Activated B cell treated with CpG ODN at 0.5 μM for 24 hours (primary cell): ENCODE data around the gene CBFA2T2. TPM values are rescaled to one million over a fixed set of nuclear protein-coding genes. Genes with fewer than 3 reads are reported as not detected.

ENCODE experiments used
- ATAC-seq: fragments of 200-7000 bp; cut with Tn5 transposase; one replicate; pipeline ENCODE4 v1.10.0; 2021; ENCODE audit warnings: low read depth, mild to moderate bottlenecking, moderate library complexity
- CTCF ChIA-PET: fragments of 350-600 bp; sonication (Branson Sonifier 250); formaldehyde crosslinking; loops from one replicate; lab custom pipeline; 2021; ENCODE audit warnings: antibody characterized with exemption; lab: Charles Lee
- POLR2A ChIA-PET: fragments of 350-600 bp; sonication (Branson Sonifier 250); formaldehyde crosslinking; loops from one replicate; lab custom pipeline; 2021; ENCODE audit warnings: antibody characterized with exemption; lab: Charles Lee
- DNase-seq: peaks from one replicate; pipeline ENCODE4 v3.0.0; 2022
- H3K27ac Mint-ChIP-seq: one replicate; pipeline ENCODE4 v1.8.0; 2020; ENCODE audit warnings: mixed read lengths
- H3K27me3 Mint-ChIP-seq: one replicate; pipeline ENCODE4 v1.8.0; 2021; ENCODE audit warnings: mixed read lengths
- H3K36me3 Mint-ChIP-seq: one replicate; pipeline ENCODE4 v1.8.0; 2021; ENCODE audit warnings: low read depth, mixed read lengths
- H3K4me1 Mint-ChIP-seq: one replicate; pipeline ENCODE4 v1.8.0; 2021; ENCODE audit warnings: mixed read lengths
- H3K4me3 Mint-ChIP-seq: one replicate; pipeline ENCODE4 v1.8.0; 2020; ENCODE audit warnings: mild to moderate bottlenecking, mixed read lengths
- H3K9me3 Mint-ChIP-seq: one replicate; pipeline ENCODE4 v1.8.0; 2020; ENCODE audit warnings: mixed read lengths
- intact Hi-C: fragments of 100-400 bp; cut with micrococcal nuclease; formaldehyde crosslinking; loops from one replicate; pipeline ENCODE4 v1.15.1; 2024
- total RNA-seq: library from RNA; stranded (reverse); gene quantifications from 2 replicates; pipeline ENCODE4 v1.2.3, GENCODE V29; 2022
- TF ChIP-seq, protein P1 (sequence below): fragments of 200-600 bp; IDR thresholded peaks from one replicate; pipeline ENCODE4 v1.8.0; 2022; ENCODE audit warnings: antibody characterized with exemption, mild to moderate bottlenecking

Gene CBFA2T2
- total RNA-seq, 1 donor from 2014 or later, result 15.8 TPM

DNA sequence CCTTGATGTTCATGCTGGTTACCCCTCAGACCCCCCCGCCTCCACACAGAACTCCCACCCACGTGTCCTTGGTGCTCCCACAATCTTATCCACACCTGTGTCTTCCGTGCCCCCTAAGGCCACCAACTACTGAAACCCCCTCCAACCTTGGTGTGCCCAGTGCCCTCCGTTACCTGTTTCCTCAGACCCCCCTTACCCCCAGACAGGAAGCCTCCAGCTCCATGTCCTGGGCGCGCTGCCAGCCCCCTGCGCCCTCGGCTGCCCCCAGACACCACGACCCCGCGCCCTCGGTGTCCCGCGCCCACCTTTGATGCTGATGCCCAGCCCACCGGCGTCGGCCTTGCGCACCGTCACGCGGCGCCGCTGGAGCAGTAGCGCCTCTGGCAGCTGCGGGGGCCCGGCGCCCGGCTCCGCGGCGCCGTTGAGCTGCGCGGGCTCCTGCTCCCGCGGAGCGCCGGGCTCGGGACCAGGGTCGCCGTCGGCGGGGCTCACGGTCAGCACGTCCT lies 46.8 kb upstream of the CBFA2T2 start:
- CTCF ChIA-PET, result no interaction called here
- peaks cover 3% of the 10 kb centered on the region for H3K36me3 Mint-ChIP-seq
- intact Hi-C loops, result loop anchor here (1.0 to 10.0 kb wide), 5 partner anchors 42 to 669 kb away; partner anchors contain the start of genes CDK5RAP1, EIF2S2 and RALY
- POLR2A ChIA-PET, result interaction anchor here (0.6 to 3.0 kb wide), 9 partner anchors 11 to 669 kb away, joined by 3 to 37 read pairs (median 5); partner anchors contain the start of genes ACTL10, CBFA2T2, CDK5RAP1 and EIF2S2
- no peak for DNase-seq
- no peaks in the 10 kb centered on the region for H3K9me3 Mint-ChIP-seq
- peaks cover 29% of the 10 kb centered on the region for H3K4me1 Mint-ChIP-seq
- peak overlapping the region; percentile 79 for H3K4me3 Mint-ChIP-seq
- ATAC-seq, result peak; percentile 11
- H3K27ac Mint-ChIP-seq, result no peak overlapping the region
- TF ChIP-seq, protein P1, sequence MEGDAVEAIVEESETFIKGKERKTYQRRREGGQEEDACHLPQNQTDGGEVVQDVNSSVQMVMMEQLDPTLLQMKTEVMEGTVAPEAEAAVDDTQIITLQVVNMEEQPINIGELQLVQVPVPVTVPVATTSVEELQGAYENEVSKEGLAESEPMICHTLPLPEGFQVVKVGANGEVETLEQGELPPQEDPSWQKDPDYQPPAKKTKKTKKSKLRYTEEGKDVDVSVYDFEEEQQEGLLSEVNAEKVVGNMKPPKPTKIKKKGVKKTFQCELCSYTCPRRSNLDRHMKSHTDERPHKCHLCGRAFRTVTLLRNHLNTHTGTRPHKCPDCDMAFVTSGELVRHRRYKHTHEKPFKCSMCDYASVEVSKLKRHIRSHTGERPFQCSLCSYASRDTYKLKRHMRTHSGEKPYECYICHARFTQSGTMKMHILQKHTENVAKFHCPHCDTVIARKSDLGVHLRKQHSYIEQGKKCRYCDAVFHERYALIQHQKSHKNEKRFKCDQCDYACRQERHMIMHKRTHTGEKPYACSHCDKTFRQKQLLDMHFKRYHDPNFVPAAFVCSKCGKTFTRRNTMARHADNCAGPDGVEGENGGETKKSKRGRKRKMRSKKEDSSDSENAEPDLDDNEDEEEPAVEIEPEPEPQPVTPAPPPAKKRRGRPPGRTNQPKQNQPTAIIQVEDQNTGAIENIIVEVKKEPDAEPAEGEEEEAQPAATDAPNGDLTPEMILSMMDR, result no peak
- no peaks in the 10 kb centered on the region for H3K27me3 Mint-ChIP-seq

DNA sequence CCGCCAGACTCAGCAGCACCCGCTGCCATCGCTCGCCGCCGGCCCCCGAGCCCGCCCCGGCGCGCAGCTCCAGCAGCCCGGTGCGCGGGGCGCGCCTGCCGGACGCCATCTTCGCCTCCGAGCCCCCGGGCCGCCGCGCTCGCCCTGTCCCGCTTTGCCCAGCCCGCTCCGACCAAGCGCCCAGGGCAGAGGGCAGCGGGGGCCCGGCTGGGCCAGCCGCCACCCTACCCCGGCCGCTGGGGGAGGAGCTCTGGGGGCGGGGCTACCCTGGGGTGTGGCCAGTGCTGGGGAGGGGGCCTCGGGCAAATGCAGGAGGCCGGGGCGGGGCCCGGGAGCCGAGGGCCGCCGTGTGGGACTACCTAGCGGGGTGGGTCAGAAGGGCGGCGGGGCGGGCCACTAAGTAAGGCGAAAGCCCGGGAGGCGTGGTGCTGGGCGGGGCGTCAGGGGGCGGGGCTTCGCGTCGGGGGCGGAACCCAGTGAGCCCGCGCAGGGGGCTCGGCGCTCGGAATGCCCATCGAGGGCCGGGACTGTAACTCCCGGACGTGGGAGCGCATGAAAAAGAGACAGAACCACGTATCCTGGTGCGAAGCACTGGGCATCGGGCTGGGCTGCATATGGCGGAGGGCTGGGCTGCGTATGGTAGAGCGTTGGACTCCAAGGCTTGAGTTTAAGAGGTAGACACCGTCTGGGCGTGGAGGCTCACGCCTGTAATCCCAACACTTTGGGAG lies 46.2 kb upstream of the CBFA2T2 start, which contains the start of gene SNTA1:
Gene SNTA1 (minus strand): TSS at position 252 of the 728 bp plus-strand sequence. CDS start 143 bp downstream, at position 109.
- peaks cover 29% of the 10 kb centered on the region for H3K4me1 Mint-ChIP-seq
- ChIA-PET CTCF (interaction anchor here (1.3 kb wide), 1 partner anchor 34 kb away, joined by 3 read pairs; no protein-coding TSS in a partner anchor), POLR2A (interaction anchor here (0.6 to 3.0 kb wide), 11 partner anchors 11 to 668 kb away, joined by 3 to 37 read pairs (median 5); partner anchors contain the start of genes ACTL10, CBFA2T2, CDK5RAP1 and EIF2S2)
- intact Hi-C loops, result loop anchor here (1.0 to 10.0 kb wide), 8 partner anchors 34 to 669 kb away; partner anchors contain the start of genes ACTL10, CDK5RAP1, CHMP4B and EIF2S2
- no peaks in the 10 kb centered on the region for H3K27me3 Mint-ChIP-seq
- ATAC-seq (peak; percentile 89), DNase-seq (peak; percentile 86)
- H3K27ac Mint-ChIP-seq, result peak within 1 kb of the TSS; percentile 83
- H3K36me3 Mint-ChIP-seq, result peaks cover 3% of the 10 kb centered on the region
- H3K4me3 Mint-ChIP-seq, result peak within 1 kb of the TSS; percentile 89
- TF ChIP-seq, protein P1, result no peak
- H3K9me3 Mint-ChIP-seq, result no peaks in the 10 kb centered on the region

DNA sequence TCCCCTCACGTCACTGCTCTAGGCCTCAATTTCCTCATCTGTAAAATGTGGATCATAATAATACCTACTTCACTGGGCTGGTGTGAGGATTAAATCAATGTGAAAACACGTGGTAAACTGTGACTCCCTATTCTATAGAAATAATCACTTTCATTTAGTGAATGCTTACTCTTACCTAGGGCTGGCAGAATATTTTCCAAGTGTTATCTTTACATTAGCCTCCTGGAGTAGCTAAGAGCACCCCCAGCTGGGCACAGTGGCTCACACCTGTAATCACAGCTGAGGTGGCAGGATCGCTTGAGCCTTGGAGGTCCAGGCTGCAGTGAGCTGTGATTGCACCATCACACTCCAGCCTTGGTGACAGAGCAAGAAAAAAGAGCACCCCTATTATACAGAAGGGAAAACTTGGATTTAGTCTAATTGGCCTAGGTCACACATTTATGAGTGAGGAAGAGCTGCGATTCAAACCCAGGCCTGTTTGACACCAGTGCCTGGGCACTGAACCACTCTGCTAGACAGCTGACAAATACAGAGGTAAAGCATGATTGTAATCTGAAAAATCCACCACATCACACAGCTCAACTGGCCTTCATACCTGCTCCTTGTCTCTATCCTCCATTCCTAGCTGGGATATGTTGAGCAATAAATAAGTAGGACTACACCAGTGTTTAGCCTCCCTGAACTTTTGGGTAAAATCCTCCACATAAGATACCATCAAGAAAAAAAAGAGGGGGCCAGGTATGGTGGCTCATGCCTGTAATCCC lies 44.9 kb upstream of the CBFA2T2 start:
- peaks cover 3% of the 10 kb centered on the region for H3K36me3 Mint-ChIP-seq
- no peaks in the 10 kb centered on the region for H3K9me3 Mint-ChIP-seq
- CTCF ChIA-PET, result interaction anchor here (0.6 to 1.3 kb wide), 4 partner anchors 9 to 222 kb away, joined by 3 to 5 read pairs (median 4); partner anchors contain the start of gene ACTL10
- peak overlapping the region; percentile 89 for H3K4me3 Mint-ChIP-seq
- ATAC-seq (no peak), DNase-seq (no peak)
- POLR2A ChIA-PET, result interaction anchor here (0.6 to 3.0 kb wide), 9 partner anchors 16 to 667 kb away, joined by 3 to 37 read pairs (median 7); partner anchors contain the start of genes ACTL10, CBFA2T2, CDK5RAP1 and EIF2S2
- intact Hi-C loops, result loop anchor here (1.0 to 10.0 kb wide), 6 partner anchors 36 to 667 kb away; partner anchors contain the start of genes ACTL10, CHMP4B and EIF2S2
- H3K27ac Mint-ChIP-seq, result peak overlapping the region; percentile 83
- peaks cover 29% of the 10 kb centered on the region for H3K4me1 Mint-ChIP-seq
- no peaks in the 10 kb centered on the region for H3K27me3 Mint-ChIP-seq
- TF ChIP-seq, protein P1, result no peak

DNA sequence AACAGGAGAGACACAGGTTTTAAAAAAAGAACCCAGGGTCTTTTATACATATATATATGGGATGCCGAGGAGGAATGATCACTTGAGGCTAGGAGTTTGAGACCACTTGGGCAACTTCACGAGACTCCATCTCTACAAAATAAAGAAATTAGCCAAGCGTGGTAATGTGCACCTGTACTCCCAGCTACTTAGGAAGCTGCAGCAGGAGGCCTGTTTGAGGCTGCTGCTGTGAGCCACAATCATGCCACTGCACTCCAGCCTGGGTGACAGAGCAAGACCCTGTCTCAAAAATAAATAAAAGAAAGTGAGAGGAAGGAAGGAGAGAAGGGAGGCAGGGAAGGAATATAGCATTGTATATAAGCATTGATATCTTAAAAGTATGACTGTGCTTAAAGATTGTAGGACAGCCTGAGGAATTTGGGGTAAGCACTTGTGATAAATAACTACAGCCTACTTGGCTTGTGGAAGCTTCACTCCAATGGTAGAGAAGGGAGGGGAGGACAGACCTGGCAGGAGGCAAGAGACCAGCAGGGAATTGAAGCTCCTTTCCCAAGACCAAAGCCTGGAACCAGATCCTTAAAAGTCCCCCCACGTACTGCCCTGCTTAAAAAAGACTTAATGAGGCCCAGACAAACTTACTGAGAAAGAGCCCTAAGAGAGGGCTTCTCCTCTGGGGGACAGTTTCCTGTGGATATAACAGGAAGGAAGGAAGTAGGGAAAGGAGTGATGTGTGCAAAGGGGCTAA lies 43.8 kb upstream of the CBFA2T2 start:
- intact Hi-C loops, result loop anchor here (1.0 to 10.0 kb wide), 3 partner anchors 52 to 365 kb away; partner anchors contain the start of gene CHMP4B
- H3K27ac Mint-ChIP-seq, result no peak overlapping the region

More for the DNA sequence above, 43.8 kb upstream of the CBFA2T2 start:
- DNase-seq (no peak), ATAC-seq (no peak)
- H3K4me1 Mint-ChIP-seq, result peaks cover 29% of the 10 kb centered on the region
- ChIA-PET CTCF (no interaction called here), POLR2A (no interaction called here)
- TF ChIP-seq, protein P1, result no peak
- H3K27me3 Mint-ChIP-seq, result no peaks in the 10 kb centered on the region
- no peak overlapping the region for H3K4me3 Mint-ChIP-seq
- no peaks in the 10 kb centered on the region for H3K9me3 Mint-ChIP-seq
- peaks cover 3% of the 10 kb centered on the region for H3K36me3 Mint-ChIP-seq
